Lower leg skin (tissue), 4 donors: ENCODE data around the gene SLC7A5. TPM values are rescaled to one million over a fixed set of nuclear protein-coding genes. Genes with fewer than 3 reads are reported as not detected.

Experiments used
- DNase-seq, 2 donors: peaks; one replicate each; pipeline ENCODE4 v3.0.0-alpha.2; 2019; ENCODE audit warnings: low spot score in 2 of 2
- H3K4me3 ChIP-seq: fragments of 200-600 bp; sonication (generic); 2 replicates; pipeline ENCODE4 v1.5.1; 2017; ENCODE audit warnings: mild to moderate bottlenecking, low read depth; ENCODE audit not compliant: poor library complexity, severe bottlenecking
- POLR2A ChIP-seq, 2 donors: fragments of 450-650 bp; IDR thresholded peaks; one replicate each; pipeline ENCODE4 v1.6.1; 2016 to 2017; ENCODE audit warnings: antibody characterized with exemption in 2 of 2, mild to moderate bottlenecking in 1 of 2, moderate library complexity in 1 of 2
- WGBS, 2 donors: methylation state at CpG; one replicate each; pipeline ENCODE4 v1.1.5; 2018; 5-methylcytosine and 5-hydroxymethylcytosine counted together
- intact Hi-C: fragments of 100-400 bp; cut with DNase I; formaldehyde crosslinking; loops from one replicate; pipeline ENCODE4 v1.15.0; 2023; ENCODE audit warnings: low total_unique reads
- microRNA-seq, 2 donors: library from miRNA; unstranded; fragments of <30 nt; microRNA quantifications; one replicate each; pipeline ENCODE4, GENCODE V29; 2016; ENCODE audit warnings: borderline replicate concordance in 2 of 2, borderline number of aligned reads in 1 of 2
- total RNA-seq, 4 donors: library from RNA; depleted of rRNA; stranded (reverse); fragments of >200 nt; gene quantifications; one replicate each; pipeline ENCODE4 v1.1.0, GENCODE V29; 2016
- TF ChIP-seq, protein P1 (sequence below), 3 donors: fragments of 450-650 bp; IDR thresholded peaks; one replicate each; pipeline ENCODE4 v1.5.1; 2016; ENCODE audit warnings: antibody characterized with exemption in 3 of 3, mild to moderate bottlenecking in 3 of 3, moderate library complexity in 2 of 3

SLC7A5 gene
- total RNA-seq, 4 donors from 2014 or later: 8.0 to 39.0 (median 19.4) TPM

DNA sequence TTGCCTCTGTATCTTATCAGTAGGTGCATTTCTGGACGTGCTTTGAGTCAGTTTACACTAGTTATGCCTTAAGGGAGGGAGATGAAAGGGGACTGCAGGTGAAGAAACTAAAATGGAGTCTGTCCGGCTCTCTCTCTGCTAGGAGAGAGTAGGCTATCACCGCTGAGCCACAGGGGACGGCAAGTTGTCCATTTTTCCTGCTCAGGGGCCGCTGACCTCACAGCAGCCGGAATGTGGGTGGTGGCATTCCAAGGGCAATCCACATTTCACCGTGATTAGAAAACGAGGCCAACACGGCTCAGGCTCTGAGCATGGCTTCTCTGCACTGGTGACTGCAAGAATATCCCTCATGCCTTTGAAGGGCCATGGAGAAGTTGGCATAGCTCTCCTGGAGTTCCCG lies 84.5 kb downstream of the SLC7A5 start:
- intact Hi-C loops: no loop called here
- WGBS, 2 donors: 70 to 73% methylated on average over 10 of the region's 10 CpGs
- TF ChIP-seq, protein P1, sequence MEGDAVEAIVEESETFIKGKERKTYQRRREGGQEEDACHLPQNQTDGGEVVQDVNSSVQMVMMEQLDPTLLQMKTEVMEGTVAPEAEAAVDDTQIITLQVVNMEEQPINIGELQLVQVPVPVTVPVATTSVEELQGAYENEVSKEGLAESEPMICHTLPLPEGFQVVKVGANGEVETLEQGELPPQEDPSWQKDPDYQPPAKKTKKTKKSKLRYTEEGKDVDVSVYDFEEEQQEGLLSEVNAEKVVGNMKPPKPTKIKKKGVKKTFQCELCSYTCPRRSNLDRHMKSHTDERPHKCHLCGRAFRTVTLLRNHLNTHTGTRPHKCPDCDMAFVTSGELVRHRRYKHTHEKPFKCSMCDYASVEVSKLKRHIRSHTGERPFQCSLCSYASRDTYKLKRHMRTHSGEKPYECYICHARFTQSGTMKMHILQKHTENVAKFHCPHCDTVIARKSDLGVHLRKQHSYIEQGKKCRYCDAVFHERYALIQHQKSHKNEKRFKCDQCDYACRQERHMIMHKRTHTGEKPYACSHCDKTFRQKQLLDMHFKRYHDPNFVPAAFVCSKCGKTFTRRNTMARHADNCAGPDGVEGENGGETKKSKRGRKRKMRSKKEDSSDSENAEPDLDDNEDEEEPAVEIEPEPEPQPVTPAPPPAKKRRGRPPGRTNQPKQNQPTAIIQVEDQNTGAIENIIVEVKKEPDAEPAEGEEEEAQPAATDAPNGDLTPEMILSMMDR (IDR thresholded peaks at IDR 0.05): no peak
- TF ChIP-seq POLR2A (IDR thresholded peaks at IDR 0.05): no peak
- no peak overlapping the region for H3K4me3 ChIP-seq
- no peak for DNase-seq

DNA sequence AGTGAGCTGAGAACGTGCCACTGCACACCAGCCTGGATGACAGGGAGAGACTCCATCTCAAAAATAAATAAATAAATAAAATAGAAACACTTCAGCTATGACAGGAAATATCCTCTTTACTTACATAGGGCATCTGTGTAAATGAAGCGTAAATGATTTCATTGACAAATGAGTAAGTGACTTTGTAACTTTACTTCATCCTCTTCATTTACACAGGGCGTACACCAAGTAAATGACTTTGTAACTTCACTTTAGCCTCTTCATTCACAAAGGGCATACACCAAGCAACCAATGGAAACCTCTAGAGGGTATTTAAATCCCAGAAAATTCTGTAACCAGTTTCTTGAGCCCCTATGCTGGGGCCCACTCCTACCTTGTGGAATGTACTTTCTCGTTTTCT lies 87.3 kb downstream of the SLC7A5 start:
- 90 to 91% methylated on average over 4 of the region's 4 CpGs for WGBS, 2 donors
- no peak for TF ChIP-seq POLR2A (IDR thresholded peaks at IDR 0.05)
- TF ChIP-seq, protein P1 (IDR thresholded peaks at IDR 0.05): no peak
- intact Hi-C loops: no loop called here
- no peak for DNase-seq
- no peak overlapping the region for H3K4me3 ChIP-seq

DNA sequence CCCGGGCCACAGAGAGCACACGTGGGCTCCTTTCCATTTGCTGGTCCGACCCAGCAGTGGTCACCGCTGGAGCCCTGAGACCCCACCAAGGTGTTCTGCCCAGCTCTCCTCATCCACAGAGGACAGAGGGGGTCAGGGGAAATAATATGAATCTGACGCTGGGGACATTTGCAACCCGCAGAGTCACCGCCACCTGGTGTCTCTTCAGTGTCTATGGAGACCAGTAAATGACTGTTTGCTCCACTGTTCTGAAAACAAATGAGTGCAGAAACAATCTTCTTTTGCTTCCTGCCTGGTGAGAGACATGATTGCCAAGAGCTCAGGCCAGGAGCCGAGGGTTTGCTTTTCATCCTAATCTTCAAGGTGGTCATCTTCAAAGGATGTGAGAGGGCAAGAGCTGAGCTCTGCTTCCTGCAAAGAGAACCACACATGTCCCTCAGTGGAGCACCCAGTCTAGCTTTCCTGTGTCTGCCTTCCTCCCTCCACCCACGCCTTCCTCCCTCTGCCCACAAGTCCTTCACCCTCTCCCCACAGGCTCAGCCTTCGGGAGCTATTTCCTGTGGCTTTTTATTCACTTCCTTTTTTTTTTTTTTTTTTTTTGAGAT lies 88.8 kb downstream of the SLC7A5 start:
- TF ChIP-seq, protein P1 (IDR thresholded peaks at IDR 0.05): no peak
- TF ChIP-seq POLR2A (IDR thresholded peaks at IDR 0.05): no peak
- intact Hi-C loops: no loop called here
- WGBS, 2 donors: 73 to 81% methylated on average over 10 of the region's 10 CpGs
- DNase-seq: no peak
- no peak overlapping the region for H3K4me3 ChIP-seq

Small RNAs within 50 kb of the gene (microRNA-seq; reads per million reads assigned to microRNA genes)
- gene MIR6775: 0 reads per million in 2 donors

Other genes starting within 250 kb of the SLC7A5 start
- gene KLHDC4, start 103.5 kb downstream of the SLC7A5 start, total RNA-seq: 10 to 100 TPM; 25.8 to 70.0 (median 38.1) TPM
- gene CA5A, start 67.0 kb upstream of the SLC7A5 start, total RNA-seq: not detected
- 10 to 100 TPM; 21.6 to 28.7 (median 24.5) TPM for gene BANP, start 81.9 kb upstream of the SLC7A5 start, total RNA-seq